ENCODE data around the gene RMDN3.

DNA sequence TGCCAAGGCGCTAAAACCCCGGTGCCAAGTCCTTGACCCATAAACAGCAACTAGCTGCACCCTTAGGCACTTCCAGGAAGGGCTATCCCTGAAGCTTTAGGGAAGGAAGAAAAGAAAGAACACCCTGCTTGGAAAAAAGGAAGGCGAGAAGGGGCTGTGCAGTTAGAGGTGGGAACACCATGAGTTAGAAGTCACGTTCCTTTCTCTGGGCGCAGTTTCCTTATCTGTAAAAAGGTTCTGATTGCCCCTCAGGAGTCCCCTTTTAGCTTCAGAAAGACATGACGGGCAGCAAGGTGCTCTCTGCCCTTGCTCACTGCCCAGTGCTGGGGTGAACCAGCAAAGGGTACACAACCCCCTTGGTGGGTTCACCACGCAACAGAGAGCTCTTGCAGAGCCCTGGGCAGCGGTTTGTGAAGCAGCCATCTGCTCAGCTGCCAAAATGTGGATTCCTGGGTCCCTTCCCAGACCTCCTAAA lies 9.6 kb upstream of the RMDN3 start:
- TF ChIP-seq, protein P1, sequence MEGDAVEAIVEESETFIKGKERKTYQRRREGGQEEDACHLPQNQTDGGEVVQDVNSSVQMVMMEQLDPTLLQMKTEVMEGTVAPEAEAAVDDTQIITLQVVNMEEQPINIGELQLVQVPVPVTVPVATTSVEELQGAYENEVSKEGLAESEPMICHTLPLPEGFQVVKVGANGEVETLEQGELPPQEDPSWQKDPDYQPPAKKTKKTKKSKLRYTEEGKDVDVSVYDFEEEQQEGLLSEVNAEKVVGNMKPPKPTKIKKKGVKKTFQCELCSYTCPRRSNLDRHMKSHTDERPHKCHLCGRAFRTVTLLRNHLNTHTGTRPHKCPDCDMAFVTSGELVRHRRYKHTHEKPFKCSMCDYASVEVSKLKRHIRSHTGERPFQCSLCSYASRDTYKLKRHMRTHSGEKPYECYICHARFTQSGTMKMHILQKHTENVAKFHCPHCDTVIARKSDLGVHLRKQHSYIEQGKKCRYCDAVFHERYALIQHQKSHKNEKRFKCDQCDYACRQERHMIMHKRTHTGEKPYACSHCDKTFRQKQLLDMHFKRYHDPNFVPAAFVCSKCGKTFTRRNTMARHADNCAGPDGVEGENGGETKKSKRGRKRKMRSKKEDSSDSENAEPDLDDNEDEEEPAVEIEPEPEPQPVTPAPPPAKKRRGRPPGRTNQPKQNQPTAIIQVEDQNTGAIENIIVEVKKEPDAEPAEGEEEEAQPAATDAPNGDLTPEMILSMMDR (conservative IDR thresholded peaks at IDR 0.05; ENCODE audit: low read length) = no peak
- TF ChIP-seq EZH2phosphoT487 (IDR thresholded peaks at IDR 0.05; ENCODE audit: borderline replicate concordance) = no peak

Measured in Loucy (cell line).